SK-N-SH (cell line): ENCODE results near the gene MTTP. TPM values are rescaled to one million over a fixed set of nuclear protein-coding genes. Genes with fewer than 3 reads are reported as not detected.

Source experiments
- CTCF ChIA-PET: fragments of 300-600, 350-600 bp; formaldehyde crosslinking; extraction: SDS; loops from one replicate; lab custom pipeline; 2021; lab: Yijun Ruan, JAX
- POLR2A ChIA-PET: fragments of 350-600 bp; sonication (Branson Sonifier 250); formaldehyde crosslinking; extraction: SDS; loops from one replicate; lab custom pipeline; 2020; ENCODE audit warnings: antibody characterized with exemption, inconsistent platforms; lab: Yijun Ruan, JAX
- DNase-seq: peaks from one replicate; pipeline ENCODE4 v3.0.0; 2012
- H2AFZ ChIP-seq: fragments of 200-600 bp; sonication (generic); 2 replicates; pipeline ENCODE4 v1.8.1; 2016; ENCODE audit warnings: antibody characterized with exemption, mild to moderate bottlenecking, low read depth
- H3F3A ChIP-seq: fragments of 200-600 bp; sonication (generic); replicated peaks from 2 replicates; pipeline ENCODE3; 2016; ENCODE audit warnings: antibody characterized with exemption, mild to moderate bottlenecking; ENCODE audit not compliant: insufficient read depth
- H3K27ac ChIP-seq, 2 experiments: fragments of 200-500 bp in 1 of 2; fragments of 200-600 bp in 1 of 2; sonication (Bioruptor generic) in 1 of 2; sonication (generic), shearing (Covaris generic) in 1 of 2; 2 replicates each; pipeline versions ENCODE4 v1.5.1 to v1.6.1; 2014 to 2016; ENCODE audit warnings: low read depth in 2 of 2, inconsistent platforms in 1 of 2, low read length in 1 of 2, mild to moderate bottlenecking in 1 of 2, mixed read lengths in 1 of 2
- H3K27me3 ChIP-seq: fragments of 200-600 bp; sonication (generic), shearing (Covaris generic); 2 replicates; pipeline ENCODE4 v1.6.1; 2016; ENCODE audit warnings: mixed run types; ENCODE audit not compliant: insufficient read depth
- H3K36me3 ChIP-seq, 2 experiments: fragments of 200-500 bp in 1 of 2; fragments of 200-600 bp in 1 of 2; sonication (Bioruptor generic) in 1 of 2; sonication (generic) in 1 of 2; replicated peaks in 1 of 2; 2 replicates each; pipeline versions ENCODE3 to v1.5.1; 2014 to 2016; ENCODE audit warnings: low read length in 1 of 2, mild to moderate bottlenecking in 1 of 2; ENCODE audit not compliant: insufficient read depth in 2 of 2, control insufficient read depth in 1 of 2
- H3K4me1 ChIP-seq, 2 experiments: fragments of 200-500 bp in 1 of 2; fragments of 200-600 bp in 1 of 2; sonication (Bioruptor generic) in 1 of 2; sonication (generic), shearing (Covaris generic) in 1 of 2; 2 replicates each; pipeline versions ENCODE4 v1.5.1 to v1.6.1; 2014 to 2016; ENCODE audit warnings: low read depth in 1 of 2, low read length in 1 of 2, mixed run types in 1 of 2; ENCODE audit not compliant: insufficient read depth in 2 of 2, control insufficient read depth in 1 of 2
- H3K4me2 ChIP-seq: fragments of 200-600 bp; sonication (generic), shearing (Covaris generic); 2 replicates; pipeline ENCODE4 v1.6.1; 2017; ENCODE audit warnings: mixed run types
- H3K4me3 ChIP-seq, 2 experiments: fragments of 200-500 bp in 1 of 2; fragments of 200-600 bp in 1 of 2; sonication (Bioruptor generic) in 1 of 2; sonication (generic), shearing (Covaris generic) in 1 of 2; 2 replicates each; pipeline versions ENCODE4 v1.5.1 to v1.8.1; 2014 to 2016; ENCODE audit warnings: low read depth in 2 of 2, inconsistent platforms in 1 of 2, low read length in 1 of 2, mild to moderate bottlenecking in 1 of 2, mixed read lengths in 1 of 2, moderate library complexity in 1 of 2
- H3K79me2 ChIP-seq: fragments of 200-600 bp; sonication (generic); 2 replicates; pipeline ENCODE4 v1.8.1; 2017; ENCODE audit warnings: mild to moderate bottlenecking; ENCODE audit not compliant: insufficient read depth
- H3K9ac ChIP-seq: fragments of 200-600 bp; sonication (generic); 2 replicates; pipeline ENCODE4 v1.6.1; 2017; ENCODE audit warnings: mixed run types
- H3K9me2 ChIP-seq: fragments of 200-600 bp; sonication (generic); 2 replicates; pipeline ENCODE4 v1.6.1; 2017; ENCODE audit warnings: mixed run types
- H3K9me3 ChIP-seq: fragments of 200-600 bp; sonication (generic); 2 replicates; pipeline ENCODE4 v1.6.1; 2017; ENCODE audit warnings: mixed run types, mild to moderate bottlenecking, moderate library complexity
- H4K20me1 ChIP-seq: fragments of 200-600 bp; sonication (generic); 2 replicates; pipeline ENCODE4 v1.6.1; 2017; ENCODE audit warnings: mild to moderate bottlenecking, mixed run types; ENCODE audit not compliant: insufficient read depth
- ELF1 ChIP-seq: IDR thresholded peaks from 2 replicates; pipeline ENCODE4 v1.4.0; 2012
- EP300 ChIP-seq, 2 experiments: IDR thresholded peaks; 2 replicates each; pipeline versions ENCODE4 v1.4.0 to v1.6.1; 2012; ENCODE audit warnings: borderline replicate concordance in 1 of 2, low read depth in 1 of 2, low read length in 1 of 2
- EZH2phosphoT487 ChIP-seq: fragments of 200-600 bp; sonication (generic); IDR thresholded peaks from 2 replicates; pipeline ENCODE4 v1.6.1; 2017; ENCODE audit warnings: low read depth, mixed run types, mild to moderate bottlenecking, antibody characterized with exemption, moderate library complexity, borderline replicate concordance
- FOXJ3 ChIP-seq: sonication (generic); formaldehyde crosslinking; IDR thresholded peaks from 2 replicates; pipeline ENCODE4 v1.5.1; 2020; ENCODE audit warnings: mild to moderate bottlenecking, missing genetic modification reagents
- GATA2 ChIP-seq: sonication (generic); formaldehyde crosslinking; IDR thresholded peaks from 2 replicates; pipeline ENCODE4 v1.5.0; 2020; ENCODE audit warnings: mild to moderate bottlenecking, missing genetic modification reagents
- IRF3 ChIP-seq: fragments of 150-350 bp; IDR thresholded peaks from 2 replicates; pipeline ENCODE4 v1.6.1; 2016; ENCODE audit warnings: mild to moderate bottlenecking, low read depth, low read length
- JUND ChIP-seq: IDR thresholded peaks from 2 replicates; pipeline ENCODE4 v1.4.0; 2012
- MXI1 ChIP-seq: IDR thresholded peaks from 2 replicates; pipeline ENCODE4 v1.6.1; 2012; ENCODE audit warnings: mild to moderate bottlenecking, low read depth, low read length, improper control_type of control experiment
- NFIC ChIP-seq: IDR thresholded peaks from 2 replicates; pipeline ENCODE4 v1.4.0; 2012; ENCODE audit warnings: borderline replicate concordance
- NRF1 ChIP-seq: IDR thresholded peaks from 2 replicates; pipeline ENCODE4 v1.6.1; 2012; ENCODE audit warnings: low read depth, mild to moderate bottlenecking, low read length
- RAD21 ChIP-seq: IDR thresholded peaks from 2 replicates; pipeline ENCODE4 v1.6.1; 2012; ENCODE audit warnings: mild to moderate bottlenecking, low read length
- RXRA ChIP-seq: IDR thresholded peaks from 2 replicates; pipeline ENCODE4 v1.4.0; 2012; ENCODE audit warnings: low read depth, mild to moderate bottlenecking, borderline replicate concordance
- SMC3 ChIP-seq: IDR thresholded peaks from 2 replicates; pipeline ENCODE4 v1.6.1; 2012; ENCODE audit warnings: low read depth, low read length, improper control_type of control experiment
- TAF1 ChIP-seq: IDR thresholded peaks from 2 replicates; pipeline ENCODE4 v1.6.1; 2012; ENCODE audit warnings: low read depth, mild to moderate bottlenecking, low read length, moderate library complexity, borderline replicate concordance
- TCF12 ChIP-seq: IDR thresholded peaks from 2 replicates; pipeline ENCODE4 v1.4.0; 2012
- USF1 ChIP-seq: IDR thresholded peaks from 2 replicates; pipeline ENCODE4 v1.4.0; 2012; ENCODE audit warnings: low read depth, borderline replicate concordance
- USF2 ChIP-seq: fragments of 150-350 bp; IDR thresholded peaks from 2 replicates; pipeline ENCODE4 v1.6.1; 2017; ENCODE audit warnings: antibody characterized with exemption, low read length, low read depth, borderline replicate concordance
- YY1 ChIP-seq: IDR thresholded peaks from 2 replicates; pipeline ENCODE4 v1.4.0; 2012; ENCODE audit warnings: low read depth, mild to moderate bottlenecking
- WGBS: methylation state at CpG from one replicate; pipeline ENCODE4 v1.1.6; 2017; ENCODE audit warnings: low lambda C conversion rate; 5-methylcytosine and 5-hydroxymethylcytosine counted together
- polyA plus RNA-seq, 3 experiments: library from polyadenylated mRNA; depleted of rRNA; stranded (reverse); fragments of >200 nt; gene quantifications; 2 replicates each; pipeline ENCODE4 v1.2.3, GENCODE V29; 2012

The MTTP gene
- polyA plus RNA-seq, 1 of the 3 experiments (the other 2 are of a cell fraction): not detected

GRCh38 chr4:99578714-99579113, 4.1 kb downstream of the MTTP start (continued):
- TF ChIP-seq IRF3 (no peak), TAF1 (no peak), NRF1 (no peak), MXI1 (no peak), TCF12 (no peak), RAD21 (no peak), ELF1 (no peak), FOXJ3 (no peak)

GRCh38 chr4:99585516-99585915, 10.9 kb downstream of the MTTP start:
- Histone ChIP-seq H2AFZ (no peak overlapping the region), H3K36me3 (no peaks in the 10 kb centered on the region), H3K4me2 (no peak overlapping the region), H3K9me3 (no peaks in the 10 kb centered on the region), H3K9me2 (no peaks in the 10 kb centered on the region), H3K27me3 (no peaks in the 10 kb centered on the region; the same call in 1 of the 2 replicates), H3K9ac (no peak overlapping the region), H3F3A (peaks cover 3% of the 10 kb centered on the region), H3K4me3 (no peak overlapping the region), H4K20me1 (no peaks in the 10 kb centered on the region), H3K27ac (no peak overlapping the region), H3K4me1 (no peaks in the 10 kb centered on the region), H3K79me2 (no peaks in the 10 kb centered on the region)
- 76% methylated on average over 1 of the region's 1 CpG for WGBS
- ChIA-PET CTCF (no interaction called here), POLR2A (no interaction called here)
- TF ChIP-seq JUND: no peak
- no peak for TF ChIP-seq ELF1
- no peak for TF ChIP-seq NFIC
- no peak for TF ChIP-seq EZH2phosphoT487
- no peak for TF ChIP-seq RAD21
- TF ChIP-seq USF1: no peak
- TF ChIP-seq EP300 (IDR thresholded peaks at IDR 0.05; ENCODE audit: borderline replicate concordance in 1 of 2, low read depth in 1 of 2, low read length in 1 of 2): no peak
- no peak for TF ChIP-seq YY1
- TF ChIP-seq GATA2 (CRISPR knock-in tag): no peak
- TF ChIP-seq SMC3: no peak
- no peak for TF ChIP-seq RXRA
- TF ChIP-seq USF2: no peak
- no peak for DNase-seq
